PC-3 (cell line): Measurements from ENCODE around the gene PIAS3.

ENCODE experiments used
- CTCF ChIP-seq: fragments of 300-600 bp; sonication (generic); conservative IDR thresholded peaks from 2 replicates; pipeline ENCODE4 v1.5.1; 2017; ENCODE audit warnings: antibody characterized with exemption, low read depth, mild to moderate bottlenecking, low read length
- EZH2phosphoT487 ChIP-seq: fragments of 300-600 bp; sonication (generic); IDR thresholded peaks from 2 replicates; pipeline ENCODE4 v1.6.1; 2018; ENCODE audit warnings: mild to moderate bottlenecking, antibody characterized with exemption, low read length, borderline replicate concordance

- TF ChIP-seq CTCF (no peak), EZH2phosphoT487 (no peak)
These were observed 26.9 kb upstream of the PIAS3 start, which contains the start of gene ANKRD35 for GRCh38 chr1:145885738-145886287.
